Upper lobe of right lung (tissue), 1 donor: Measurements from ENCODE around the gene MIER3. TPM values are rescaled to one million over a fixed set of nuclear protein-coding genes. Genes with fewer than 3 reads are reported as not detected.
A peak's percentile ranks its signal among the peaks of the same experiment; 100 is the strongest.
"Not testable (repeated sequence)": the region's sequence is repeated elsewhere in the genome, so short reads cannot be mapped to it uniquely, and the experiment has no call there.

Source experiments
- ATAC-seq: fragments of 200-7000 bp; cut with Tn5 transposase; one replicate; pipeline ENCODE4 v1.9.1; 2020; ENCODE audit warnings: mild to moderate bottlenecking, moderate library complexity
- DNase-seq: peaks from one replicate; pipeline ENCODE4 v3.0.0-alpha.2; 2020
- H3K27ac ChIP-seq: fragments of 200-600 bp; one replicate; pipeline ENCODE4 v1.8.0; 2022
- H3K27me3 ChIP-seq: fragments of 200-600 bp; one replicate; pipeline ENCODE4 v1.8.0; 2022; ENCODE audit warnings: mild to moderate bottlenecking
- H3K36me3 ChIP-seq: fragments of 200-600 bp; one replicate; pipeline ENCODE4 v1.8.0; 2022
- H3K4me1 ChIP-seq: fragments of 200-600 bp; one replicate; pipeline ENCODE4 v1.8.0; 2022
- H3K4me3 ChIP-seq: fragments of 200-600 bp; one replicate; pipeline ENCODE4 v1.8.0; 2022; ENCODE audit warnings: mild to moderate bottlenecking
- H3K9me3 ChIP-seq: fragments of 200-600 bp; one replicate; pipeline ENCODE4 v1.8.0; 2022
- intact Hi-C: fragments of 100-400 bp; cut with DNase I; formaldehyde crosslinking; loops from one replicate; pipeline ENCODE4 v1.11.0; 2022
- total RNA-seq: library from RNA; stranded (reverse); fragmentation: NEBNext Ultra II Directional; extraction: Animal tissue kit (Norgen Biotek cat#: 25700); gene quantifications from one replicate; pipeline ENCODE4 v1.2.1, GENCODE V29; 2021
- TF ChIP-seq, protein P1 (sequence below): fragments of 200-600 bp; IDR thresholded peaks from one replicate; pipeline ENCODE4 v1.8.0; 2022; ENCODE audit warnings: antibody characterized with exemption
- donor health status: DM: no; HTN: yes; CAD: no; lungs with severe emphysema.

Gene MIER3
- total RNA-seq, 1 donor from 2014 or later: 19.7 TPM

DNA sequence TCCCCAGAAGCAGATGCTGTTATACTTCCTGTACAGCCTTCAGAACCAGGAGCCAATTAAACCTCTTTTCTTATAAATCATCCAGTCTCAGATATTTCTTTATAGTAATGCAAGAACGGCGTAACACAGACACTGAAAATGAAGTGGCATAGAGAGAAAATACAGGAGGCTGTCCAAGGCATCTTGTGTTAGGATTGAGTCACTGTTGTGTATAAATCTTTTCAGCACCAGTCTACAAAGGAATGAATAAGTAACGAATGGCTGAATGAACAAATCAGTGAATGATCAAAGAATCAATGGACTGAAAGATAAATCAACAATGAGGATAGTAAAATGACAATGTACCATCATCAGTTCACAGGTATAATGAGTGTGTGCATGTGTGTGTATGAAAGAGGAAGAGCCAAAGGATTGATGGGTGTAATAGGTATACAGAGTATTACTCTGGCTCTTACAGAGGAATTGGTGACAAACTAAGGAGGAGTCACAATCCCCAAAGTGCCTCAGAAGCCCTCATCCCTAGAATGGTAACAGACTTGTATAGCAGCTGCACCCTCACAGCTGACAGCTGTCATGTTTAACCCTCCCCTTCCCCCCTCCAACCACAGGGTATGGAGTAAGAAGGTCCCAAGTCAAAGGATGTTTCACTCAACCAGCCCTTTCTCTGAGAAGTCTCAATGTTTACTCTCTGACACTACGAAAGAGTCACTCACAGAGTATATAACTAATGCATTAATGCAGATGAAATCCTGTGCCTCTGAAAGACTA is 29.8 kb upstream of the MIER3 start:
- Histone ChIP-seq H3K27me3 (no peaks in the 10 kb centered on the region), H3K4me3 (no peak overlapping the region), H3K9me3 (no peaks in the 10 kb centered on the region), H3K36me3 (no peaks in the 10 kb centered on the region), H3K27ac (no peak overlapping the region), H3K4me1 (no peaks in the 10 kb centered on the region)
- no peak for DNase-seq
- ATAC-seq: no peak
- TF ChIP-seq, protein P1, sequence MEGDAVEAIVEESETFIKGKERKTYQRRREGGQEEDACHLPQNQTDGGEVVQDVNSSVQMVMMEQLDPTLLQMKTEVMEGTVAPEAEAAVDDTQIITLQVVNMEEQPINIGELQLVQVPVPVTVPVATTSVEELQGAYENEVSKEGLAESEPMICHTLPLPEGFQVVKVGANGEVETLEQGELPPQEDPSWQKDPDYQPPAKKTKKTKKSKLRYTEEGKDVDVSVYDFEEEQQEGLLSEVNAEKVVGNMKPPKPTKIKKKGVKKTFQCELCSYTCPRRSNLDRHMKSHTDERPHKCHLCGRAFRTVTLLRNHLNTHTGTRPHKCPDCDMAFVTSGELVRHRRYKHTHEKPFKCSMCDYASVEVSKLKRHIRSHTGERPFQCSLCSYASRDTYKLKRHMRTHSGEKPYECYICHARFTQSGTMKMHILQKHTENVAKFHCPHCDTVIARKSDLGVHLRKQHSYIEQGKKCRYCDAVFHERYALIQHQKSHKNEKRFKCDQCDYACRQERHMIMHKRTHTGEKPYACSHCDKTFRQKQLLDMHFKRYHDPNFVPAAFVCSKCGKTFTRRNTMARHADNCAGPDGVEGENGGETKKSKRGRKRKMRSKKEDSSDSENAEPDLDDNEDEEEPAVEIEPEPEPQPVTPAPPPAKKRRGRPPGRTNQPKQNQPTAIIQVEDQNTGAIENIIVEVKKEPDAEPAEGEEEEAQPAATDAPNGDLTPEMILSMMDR: no peak
- intact Hi-C loops: no loop called here

DNA sequence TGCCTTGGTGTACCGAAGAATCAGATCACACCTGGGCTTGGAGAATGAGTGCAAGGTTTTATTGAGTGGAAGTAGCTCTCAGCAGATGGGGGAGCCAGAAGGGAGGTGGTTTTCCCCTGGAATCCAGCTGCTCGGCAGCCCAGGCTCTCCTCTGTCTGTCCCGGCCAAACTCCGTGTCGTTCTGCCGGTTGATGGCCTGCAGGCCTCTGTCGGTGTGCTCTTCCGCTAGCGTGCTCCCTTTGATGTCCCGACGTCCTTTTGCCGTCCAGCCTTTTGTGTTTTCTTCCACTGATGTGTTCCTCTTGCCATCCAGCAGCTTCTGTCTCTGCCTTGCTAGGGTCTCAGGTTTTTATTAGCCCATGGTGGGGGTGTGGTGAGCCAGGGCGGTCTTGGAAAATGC is 28.0 kb upstream of the MIER3 start:
- intact Hi-C loops: no loop called here
- no peak for ATAC-seq
- H3K4me3 ChIP-seq: no peak overlapping the region
- DNase-seq: no peak
- no peak overlapping the region for H3K27ac ChIP-seq
- H3K27me3 ChIP-seq: no peaks in the 10 kb centered on the region
- no peaks in the 10 kb centered on the region for H3K36me3 ChIP-seq
- TF ChIP-seq, protein P1: no peak
- H3K9me3 ChIP-seq: no peaks in the 10 kb centered on the region
- no peaks in the 10 kb centered on the region for H3K4me1 ChIP-seq

DNA sequence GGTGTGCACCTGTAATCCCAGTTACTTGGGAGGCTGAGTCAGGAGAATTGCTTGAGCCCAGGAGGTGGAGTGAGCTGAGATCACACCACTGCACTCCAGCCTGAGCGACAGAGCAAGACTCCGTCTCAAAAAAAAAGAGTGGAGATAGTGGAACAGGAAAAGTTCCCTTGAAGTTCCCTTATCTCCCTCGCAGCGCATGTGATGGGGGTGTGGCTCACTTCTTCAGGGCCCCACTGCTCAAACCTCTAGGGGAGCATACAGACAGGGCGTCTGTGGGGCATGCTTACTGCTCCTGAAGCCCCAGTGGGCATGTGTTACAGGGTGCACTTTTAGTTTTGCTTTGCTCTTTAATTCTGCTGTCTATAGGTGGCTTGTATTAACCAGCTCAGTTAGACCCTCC is 27.6 kb upstream of the MIER3 start:
- intact Hi-C loops, H3K9me3 ChIP-seq, H3K4me3 ChIP-seq, H3K36me3 ChIP-seq, DNase-seq, H3K4me1 ChIP-seq, H3K27ac ChIP-seq, ATAC-seq, H3K27me3 ChIP-seq: not testable (repeated sequence)

DNA sequence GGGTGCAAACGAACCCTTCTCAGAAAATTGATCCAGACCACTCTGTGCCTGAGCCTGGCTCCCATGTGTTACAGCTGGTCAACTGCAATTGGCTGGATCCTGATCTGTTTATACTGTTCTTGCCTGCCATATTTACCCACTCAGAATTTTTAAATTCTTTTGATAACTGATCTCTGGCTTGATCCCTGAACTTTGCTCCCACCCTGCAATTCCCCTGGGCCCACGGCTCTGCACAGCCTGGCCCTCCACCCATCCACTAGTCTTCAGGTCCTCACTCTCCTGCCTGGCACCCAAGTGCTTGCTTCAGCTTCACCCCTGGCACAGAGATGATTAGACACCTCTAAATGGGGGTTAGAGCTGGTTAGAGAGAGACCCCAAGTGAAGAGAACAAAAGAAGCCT is 25.9 kb upstream of the MIER3 start:
- DNase-seq (no peak), ATAC-seq (no peak)
- no peaks in the 10 kb centered on the region for H3K4me1 ChIP-seq
- H3K36me3 ChIP-seq: no peaks in the 10 kb centered on the region
- H3K27me3 ChIP-seq: no peaks in the 10 kb centered on the region
- intact Hi-C loops: no loop called here
- TF ChIP-seq, protein P1: no peak
- no peak overlapping the region for H3K4me3 ChIP-seq
- H3K27ac ChIP-seq: no peak overlapping the region
- H3K9me3 ChIP-seq: no peaks in the 10 kb centered on the region

DNA sequence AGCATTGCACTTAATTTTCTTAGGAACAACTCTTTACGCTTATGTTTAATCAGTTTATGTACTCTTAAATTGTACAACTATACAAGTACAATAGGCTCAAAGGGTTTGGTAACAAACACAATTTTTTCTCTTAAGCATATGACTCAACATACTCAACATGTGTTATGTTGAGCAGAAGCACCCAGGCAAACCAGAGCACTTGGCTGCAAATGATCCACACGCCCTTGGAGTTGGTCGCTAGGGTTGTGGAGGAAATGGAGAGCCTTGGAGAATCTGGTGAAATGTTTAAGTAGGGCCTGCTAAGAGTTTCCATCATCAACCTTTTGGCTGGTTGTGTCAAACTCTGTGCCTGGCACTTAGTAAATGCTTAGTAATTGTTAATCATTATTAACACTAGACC is 25.1 kb upstream of the MIER3 start:
- Histone ChIP-seq H3K9me3 (no peaks in the 10 kb centered on the region), H3K27me3 (peaks cover 2% of the 10 kb centered on the region), H3K4me3 (no peak overlapping the region), H3K27ac (no peak overlapping the region), H3K4me1 (no peaks in the 10 kb centered on the region), H3K36me3 (no peaks in the 10 kb centered on the region)
- ATAC-seq: peak; percentile 56
- TF ChIP-seq, protein P1: no peak
- intact Hi-C loops: no loop called here
- DNase-seq: no peak

DNA sequence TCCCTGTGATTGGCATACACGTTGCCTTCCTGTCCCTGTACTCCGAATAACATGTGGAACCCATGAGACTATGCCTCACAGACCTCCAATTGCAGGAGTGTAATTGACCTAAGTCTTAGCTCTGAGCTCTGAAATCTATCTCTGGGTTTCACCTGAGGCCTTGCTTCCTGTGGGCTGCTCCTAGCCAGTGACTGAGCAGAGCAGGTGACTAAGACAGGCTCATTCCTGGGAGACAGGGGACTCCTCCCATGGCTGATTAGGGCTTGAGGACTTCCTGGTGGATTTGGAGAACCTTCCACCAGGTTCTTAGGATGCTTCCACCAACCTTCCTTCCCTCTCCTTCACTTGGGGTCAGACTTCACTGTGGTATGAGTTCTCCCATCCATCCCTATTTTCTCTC is 22.3 kb upstream of the MIER3 start:
- Histone ChIP-seq H3K27me3 (peaks cover 5% of the 10 kb centered on the region), H3K4me1 (no peaks in the 10 kb centered on the region), H3K27ac (no peak overlapping the region), H3K36me3 (no peaks in the 10 kb centered on the region), H3K4me3 (no peak overlapping the region), H3K9me3 (no peaks in the 10 kb centered on the region)
- ATAC-seq (no peak), DNase-seq (no peak)
- intact Hi-C loops: no loop called here
- TF ChIP-seq, protein P1: no peak
